Hematopoietic multipotent progenitor cell treated with erythropoietin and hydrocortisone succinate and interleukin-3 and kit ligand, for 17 days (in vitro differentiated cells): ENCODE results near the gene RFFL.
"Not testable (repeated sequence)": the region's sequence is repeated elsewhere in the genome, so short reads cannot be mapped to it uniquely, and the experiment has no call there.

ENCODE experiments used
- DNase-seq: peaks from one replicate; pipeline ENCODE4 v3.0.0-alpha.2; 2015; ENCODE audit warnings: low spot score

RFFL gene

GRCh38 chr17:35046740-35047283 is 16.7 kb downstream of the RFFL start:
- DNase-seq: no peak

- no peak for DNase-seq
Observed at GRCh38 chr17:35046245-35046644, 17.3 kb downstream of the RFFL start.

GRCh38 chr17:35045458-35045979 is 18.0 kb downstream of the RFFL start:
- not testable (repeated sequence) for DNase-seq

- DNase-seq: no peak
Observed at GRCh38 chr17:35044181-35044580, 19.3 kb downstream of the RFFL start.

- no peak for DNase-seq
Observed at GRCh38 chr17:35041390-35041789, 22.1 kb downstream of the RFFL start.

- DNase-seq: no peak
Observed at GRCh38 chr17:35038453-35038852, 25.1 kb downstream of the RFFL start.

GRCh38 chr17:35030780-35031179 is 32.7 kb downstream of the RFFL start:
- DNase-seq: no peak

- no peak for DNase-seq
Observed at GRCh38 chr17:35028531-35029262, 34.8 kb downstream of the RFFL start.

- not testable (repeated sequence) for DNase-seq
Observed at GRCh38 chr17:35028097-35028496, 35.4 kb downstream of the RFFL start.

- DNase-seq: no peak
Observed at GRCh38 chr17:35025541-35025940, 38.0 kb downstream of the RFFL start.

- no peak for DNase-seq
Observed at GRCh38 chr17:35023538-35023937, 40.0 kb downstream of the RFFL start.

GRCh38 chr17:35022536-35023063 is 40.9 kb downstream of the RFFL start:
- DNase-seq: no peak

- DNase-seq: no peak
Observed at GRCh38 chr17:35021520-35022380, 41.8 kb downstream of the RFFL start.

- DNase-seq: no peak
Observed at GRCh38 chr17:35019386-35020179, 43.9 kb downstream of the RFFL start.

GRCh38 chr17:35018814-35019213 is 44.7 kb downstream of the RFFL start:
- DNase-seq: no peak

- DNase-seq: no peak
Observed at GRCh38 chr17:35017021-35017420, 46.5 kb downstream of the RFFL start.

GRCh38 chr17:35016369-35016768 is 47.1 kb downstream of the RFFL start:
- no peak for DNase-seq

GRCh38 chr17:35011671-35012216 is 51.8 kb downstream of the RFFL start:
- DNase-seq: no peak

- DNase-seq: no peak
Observed at GRCh38 chr17:35010093-35010492, 53.4 kb downstream of the RFFL start.

GRCh38 chr17:35006961-35007360 is 56.5 kb downstream of the RFFL start:
- no peak for DNase-seq

GRCh38 chr17:35006345-35006744 is 57.2 kb downstream of the RFFL start:
- DNase-seq: no peak
